K562 (cell line): ENCODE results near the gene SGSM2. TPM values are rescaled to one million over a fixed set of nuclear protein-coding genes. Genes with fewer than 3 reads are reported as not detected.
A peak's percentile ranks its signal among the peaks of the same experiment; 100 is the strongest.

Experiments used
- L3MBTL2 ChIP-seq: fragments of 450-650 bp; IDR thresholded peaks from 2 replicates; pipeline ENCODE4 v1.6.1; 2016; ENCODE audit warnings: mild to moderate bottlenecking, moderate library complexity
- MEF2A ChIP-seq: IDR thresholded peaks from 2 replicates; pipeline ENCODE4 v1.6.1; 2011; ENCODE audit warnings: low read depth, mild to moderate bottlenecking, low read length, moderate library complexity; ENCODE audit not compliant: control insufficient read depth
- MTA3 ChIP-seq: fragments of 450-650 bp; formaldehyde crosslinking; IDR thresholded peaks from 2 replicates; pipeline ENCODE4 v1.6.1; 2017; ENCODE audit warnings: mild to moderate bottlenecking, borderline replicate concordance
- MYC ChIP-seq, 2 experiments: fragments of 250-450 bp in 1 of 2; sonication (Bioruptor Pico) in 1 of 2; IDR thresholded peaks; 2 replicates each; pipeline versions ENCODE4 v1.5.1 to v1.6.1; 2012 to 2021; ENCODE audit warnings: low read depth in 2 of 2, borderline replicate concordance in 1 of 2, improper control_type of control experiment in 1 of 2, low read length in 1 of 2, mild to moderate bottlenecking in 1 of 2, moderate library complexity in 1 of 2
- SAP30 ChIP-seq: fragments of 200-600 bp; sonication (generic); IDR thresholded peaks from 2 replicates; pipeline ENCODE4 v1.6.1; 2012; ENCODE audit warnings: borderline replicate concordance, low read depth, mild to moderate bottlenecking, moderate library complexity, low read length, control low read depth, inconsistent platforms; ENCODE audit not compliant: insufficient read depth, poor library complexity, severe bottlenecking
- SRF ChIP-seq, 2 experiments: fragments of 250-450, 450-650 bp in 1 of 2; sonication (Bioruptor Pico) in 1 of 2; sonication (generic) in 1 of 2; formaldehyde crosslinking; IDR thresholded peaks; 2 replicates each; pipeline versions ENCODE4 v1.5.0 to v1.5.1; 2020 to 2022; ENCODE audit warnings: mild to moderate bottlenecking in 1 of 2, missing genetic modification reagents in 1 of 2
- SRSF3 ChIP-seq: fragments of 200-400 bp; formaldehyde crosslinking; IDR thresholded peaks from 2 replicates; pipeline ENCODE4 v1.6.1; 2016; ENCODE audit warnings: mild to moderate bottlenecking, low read length, moderate library complexity; ENCODE audit not compliant: insufficient read depth
- ZNF23 ChIP-seq: fragments of 250-450 bp; sonication (Bioruptor Pico); IDR thresholded peaks from 2 replicates; pipeline ENCODE4 v1.4.0; 2020; ENCODE audit warnings: mild to moderate bottlenecking
- ZNF436 ChIP-seq: fragments of 250-450, 450-650 bp; sonication (Bioruptor Pico); formaldehyde crosslinking; IDR thresholded peaks from 2 replicates; pipeline ENCODE4 v1.7.0; 2020; ENCODE audit warnings: mild to moderate bottlenecking
- polyA plus RNA-seq, 8 experiments: library from polyadenylated mRNA; depleted of rRNA in 4 of 8; stranded (reverse) in 5 of 8; unstranded in 3 of 8; fragments of >200 nt; fragmentation: Nextera tagmentation in 2 of 8; fragmentation: Illumina TruSeq in 1 of 8; extraction: Ambion mirVana in 2 of 8; extraction: Trizol in 1 of 8; gene quantifications; 2 replicates each; pipeline versions ENCODE4 v1.2.1 to v1.2.3, GENCODE V29; 2011 to 2014; ENCODE audit warnings: inconsistent platforms in 1 of 8, missing spikeins in 1 of 8
- total RNA-seq, 7 experiments: library from RNA; depleted of rRNA in 6 of 7; stranded (reverse); fragments of >200 nt in 6 of 7; fragmentation: Illumina TruSeq in 2 of 7; extraction: Trizol in 2 of 7; gene quantifications; 2 replicates each; pipeline versions ENCODE4 v1.2.1 to v1.2.3, GENCODE V29; 2011 to 2021; ENCODE audit warnings: low replicate concordance in 1 of 7
- TF ChIP-seq, protein P1 (sequence below), 2 experiments: fragments of 450-650 bp in 1 of 2; sonication (generic) in 1 of 2; formaldehyde crosslinking; conservative IDR thresholded peaks; 2 replicates each; pipeline versions ENCODE4 v1.4.0 to v1.8.1; 2020 to 2022; ENCODE audit warnings: mild to moderate bottlenecking in 1 of 2, missing genetic modification reagents in 1 of 2
- TF ChIP-seq, protein P2 (sequence below): sonication (generic); formaldehyde crosslinking; IDR thresholded peaks from 2 replicates; pipeline ENCODE4 v1.8.1; 2023; ENCODE audit warnings: mild to moderate bottlenecking, missing genetic modification reagents
- TF ChIP-seq, protein P3 (sequence below): fragments of 250-450 bp; sonication (Bioruptor Pico); IDR thresholded peaks from 2 replicates; pipeline ENCODE4 v1.5.0; 2021; ENCODE audit warnings: mild to moderate bottlenecking, moderate library complexity
- TF ChIP-seq, protein P4 (sequence below): sonication (generic); formaldehyde crosslinking; IDR thresholded peaks from 2 replicates; pipeline ENCODE4 v1.8.0; 2022; ENCODE audit warnings: mild to moderate bottlenecking, low read depth, missing genetic modification reagents
- TF ChIP-seq, protein P5 (sequence below): IDR thresholded peaks from 2 replicates; pipeline ENCODE4 v1.6.1; 2012; ENCODE audit warnings: low read depth, low read length, improper control_type of control experiment, borderline replicate concordance
- TF ChIP-seq, protein P6 (sequence below): IDR thresholded peaks from 2 replicates; pipeline ENCODE4 v1.6.1; 2016; ENCODE audit warnings: missing genetic modification characterization, missing compliant biosample characterization

The SGSM2 gene
- total and polyA plus RNA-seq, 9 of the 15 experiments (the other 6 are each of a cell fraction or from before 2014, with no cell fraction given): 0.20 to 26.3 (median 14.8) TPM

DNA sequence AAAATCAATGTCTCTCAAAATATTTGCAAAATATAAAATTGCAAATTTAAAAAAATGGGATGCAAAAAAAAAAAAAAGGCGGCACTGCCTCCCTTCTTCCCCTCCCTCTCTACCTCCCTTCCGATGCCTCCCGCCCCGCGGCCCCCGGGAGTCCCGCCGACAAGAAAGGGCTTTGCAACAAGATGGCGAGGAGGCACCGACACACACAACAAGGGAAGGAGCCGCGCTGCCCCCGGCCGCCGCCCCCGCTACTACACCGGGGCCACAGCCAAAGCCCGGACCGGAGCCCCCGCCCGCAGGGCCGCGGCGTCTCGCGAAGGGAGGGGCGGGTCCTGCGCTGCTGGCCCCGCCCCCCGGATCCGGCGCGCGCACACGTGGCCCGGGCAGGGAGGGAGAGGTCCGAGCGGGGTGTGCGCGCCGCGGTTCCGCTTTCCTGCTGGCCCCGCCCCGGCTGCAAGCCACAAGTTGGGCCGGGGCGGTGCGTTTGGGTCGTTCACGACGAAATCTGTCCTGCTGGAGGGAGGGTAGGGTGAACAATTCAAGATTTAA, 63.6 kb downstream of the SGSM2 start, which contains the start of gene MNT (continued):
- TF ChIP-seq SRF (CRISPR knock-in tag; IDR thresholded peaks at IDR 0.05) (no peak), L3MBTL2 (no peak), ZNF436 (CRISPR knock-in tag) (no peak), MYC (IDR thresholded peaks at IDR 0.05; ENCODE audit: low read depth, low read length) (peak; percentile 71; the same call in 1 of the 2 replicates), MYC (CRISPR knock-in tag; IDR thresholded peaks at IDR 0.05; ENCODE audit: borderline replicate concordance, low read depth) (no peak), ZNF23 (no peak), SRSF3 (no peak), MTA3 (no peak), SAP30 (no peak), MEF2A (no peak)
- TF ChIP-seq, protein P1, sequence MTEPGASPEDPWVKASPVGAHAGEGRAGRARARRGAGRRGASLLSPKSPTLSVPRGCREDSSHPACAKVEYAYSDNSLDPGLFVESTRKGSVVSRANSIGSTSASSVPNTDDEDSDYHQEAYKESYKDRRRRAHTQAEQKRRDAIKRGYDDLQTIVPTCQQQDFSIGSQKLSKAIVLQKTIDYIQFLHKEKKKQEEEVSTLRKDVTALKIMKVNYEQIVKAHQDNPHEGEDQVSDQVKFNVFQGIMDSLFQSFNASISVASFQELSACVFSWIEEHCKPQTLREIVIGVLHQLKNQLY (CRISPR knock-in tag; conservative IDR thresholded peaks at IDR 0.05): no peak
- TF ChIP-seq, protein P2, sequence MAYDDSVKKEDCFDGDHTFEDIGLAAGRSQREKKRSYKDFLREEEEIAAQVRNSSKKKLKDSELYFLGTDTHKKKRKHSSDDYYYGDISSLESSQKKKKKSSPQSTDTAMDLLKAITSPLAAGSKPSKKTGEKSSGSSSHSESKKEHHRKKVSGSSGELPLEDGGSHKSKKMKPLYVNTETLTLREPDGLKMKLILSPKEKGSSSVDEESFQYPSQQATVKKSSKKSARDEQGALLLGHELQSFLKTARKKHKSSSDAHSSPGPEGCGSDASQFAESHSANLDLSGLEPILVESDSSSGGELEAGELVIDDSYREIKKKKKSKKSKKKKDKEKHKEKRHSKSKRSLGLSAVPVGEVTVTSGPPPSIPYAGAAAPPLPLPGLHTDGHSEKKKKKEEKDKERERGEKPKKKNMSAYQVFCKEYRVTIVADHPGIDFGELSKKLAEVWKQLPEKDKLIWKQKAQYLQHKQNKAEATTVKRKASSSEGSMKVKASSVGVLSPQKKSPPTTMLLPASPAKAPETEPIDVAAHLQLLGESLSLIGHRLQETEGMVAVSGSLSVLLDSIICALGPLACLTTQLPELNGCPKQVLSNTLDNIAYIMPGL (CRISPR knock-in tag): no peak
- TF ChIP-seq, protein P3, sequence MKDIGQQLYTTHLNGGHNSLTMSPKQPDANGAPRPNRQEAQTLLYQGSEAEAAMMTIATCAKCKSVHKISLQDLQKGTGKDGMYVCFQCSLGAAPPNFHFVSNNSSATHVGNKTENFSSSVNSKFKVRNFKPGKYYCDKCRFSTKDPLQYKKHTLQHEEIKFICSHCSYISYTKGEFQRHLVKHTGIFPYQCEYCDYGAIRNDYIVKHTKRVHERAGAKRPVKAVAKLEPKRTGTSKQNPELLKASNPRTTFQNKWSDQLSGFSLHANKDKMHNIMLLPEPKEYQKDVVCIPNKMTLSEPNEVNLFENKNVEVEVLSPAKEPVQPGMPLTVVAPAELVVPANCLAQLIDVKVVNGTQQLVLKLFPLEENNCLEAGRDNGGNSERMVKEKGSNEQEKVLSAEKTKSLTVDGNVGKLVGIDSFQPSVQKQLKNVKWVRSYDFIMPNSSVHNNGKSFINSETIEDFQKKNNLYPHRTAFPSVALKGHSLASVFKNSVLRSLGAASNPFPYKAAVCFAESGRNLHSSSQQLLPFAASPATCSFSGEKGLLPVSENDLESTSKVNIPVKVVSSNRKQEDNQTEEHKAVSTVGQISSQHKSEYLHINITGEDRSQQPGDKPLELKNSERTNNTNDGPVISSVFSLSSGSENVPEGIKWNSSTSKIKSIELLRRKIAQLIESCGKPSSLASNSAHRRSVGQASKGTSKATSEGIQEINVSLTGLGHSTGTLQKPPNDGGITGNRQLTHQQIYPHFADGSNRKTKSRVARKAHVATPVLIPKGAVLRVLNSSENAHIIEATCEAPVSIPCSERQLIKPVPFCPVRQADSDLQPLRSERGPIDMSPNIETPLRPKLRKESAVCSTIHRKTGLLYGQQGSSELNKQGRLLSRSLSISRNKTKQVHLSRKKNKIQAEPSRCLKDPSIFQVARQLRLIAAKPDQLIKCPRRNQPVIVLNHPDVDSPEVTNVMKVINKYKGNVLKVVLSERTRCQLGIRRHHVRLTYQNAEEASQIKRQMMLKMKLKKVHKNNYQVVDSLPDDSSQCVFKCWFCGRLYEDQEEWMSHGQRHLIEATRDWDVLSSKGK (CRISPR knock-in tag): no peak
- TF ChIP-seq, protein P4, sequence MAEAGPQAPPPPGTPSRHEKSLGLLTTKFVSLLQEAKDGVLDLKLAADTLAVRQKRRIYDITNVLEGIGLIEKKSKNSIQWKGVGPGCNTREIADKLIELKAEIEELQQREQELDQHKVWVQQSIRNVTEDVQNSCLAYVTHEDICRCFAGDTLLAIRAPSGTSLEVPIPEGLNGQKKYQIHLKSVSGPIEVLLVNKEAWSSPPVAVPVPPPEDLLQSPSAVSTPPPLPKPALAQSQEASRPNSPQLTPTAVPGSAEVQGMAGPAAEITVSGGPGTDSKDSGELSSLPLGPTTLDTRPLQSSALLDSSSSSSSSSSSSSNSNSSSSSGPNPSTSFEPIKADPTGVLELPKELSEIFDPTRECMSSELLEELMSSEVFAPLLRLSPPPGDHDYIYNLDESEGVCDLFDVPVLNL (CRISPR knock-in tag): no peak
- TF ChIP-seq, protein P5, sequence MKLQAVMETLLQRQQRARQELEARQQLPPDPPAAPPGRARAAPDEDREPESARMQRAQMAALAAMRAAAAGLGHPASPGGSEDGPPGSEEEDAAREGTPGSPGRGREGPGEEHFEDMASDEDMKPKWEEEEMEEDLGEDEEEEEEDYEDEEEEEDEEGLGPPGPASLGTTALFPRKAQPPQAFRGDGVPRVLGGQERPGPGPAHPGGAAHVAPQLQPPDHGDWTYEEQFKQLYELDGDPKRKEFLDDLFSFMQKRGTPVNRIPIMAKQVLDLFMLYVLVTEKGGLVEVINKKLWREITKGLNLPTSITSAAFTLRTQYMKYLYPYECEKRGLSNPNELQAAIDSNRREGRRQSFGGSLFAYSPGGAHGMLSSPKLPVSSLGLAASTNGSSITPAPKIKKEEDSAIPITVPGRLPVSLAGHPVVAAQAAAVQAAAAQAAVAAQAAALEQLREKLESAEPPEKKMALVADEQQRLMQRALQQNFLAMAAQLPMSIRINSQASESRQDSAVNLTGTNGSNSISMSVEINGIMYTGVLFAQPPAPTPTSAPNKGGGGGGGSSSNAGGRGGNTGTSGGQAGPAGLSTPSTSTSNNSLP: no peak
- TF ChIP-seq, protein P6, sequence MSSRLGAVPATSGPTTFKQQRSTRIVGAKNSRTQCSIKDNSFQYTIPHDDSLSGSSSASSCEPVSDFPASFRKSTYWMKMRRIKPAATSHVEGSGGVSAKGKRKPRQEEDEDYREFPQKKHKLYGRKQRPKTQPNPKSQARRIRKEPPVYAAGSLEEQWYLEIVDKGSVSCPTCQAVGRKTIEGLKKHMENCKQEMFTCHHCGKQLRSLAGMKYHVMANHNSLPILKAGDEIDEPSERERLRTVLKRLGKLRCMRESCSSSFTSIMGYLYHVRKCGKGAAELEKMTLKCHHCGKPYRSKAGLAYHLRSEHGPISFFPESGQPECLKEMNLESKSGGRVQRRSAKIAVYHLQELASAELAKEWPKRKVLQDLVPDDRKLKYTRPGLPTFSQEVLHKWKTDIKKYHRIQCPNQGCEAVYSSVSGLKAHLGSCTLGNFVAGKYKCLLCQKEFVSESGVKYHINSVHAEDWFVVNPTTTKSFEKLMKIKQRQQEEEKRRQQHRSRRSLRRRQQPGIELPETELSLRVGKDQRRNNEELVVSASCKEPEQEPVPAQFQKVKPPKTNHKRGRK (tag): no peak
